H1 (cell line): ENCODE data around the gene SPEF1. TPM values are rescaled to one million over a fixed set of nuclear protein-coding genes. Genes with fewer than 3 reads are reported as not detected.

ENCODE experiments used
- CTCF ChIA-PET: fragments of 300-600 bp; sonication (Branson Sonifier 250); formaldehyde crosslinking; loops from one replicate; lab custom pipeline; 2021; ENCODE audit not compliant: partially characterized antibody; lab: Charles Lee
- POLR2A ChIA-PET: fragments of 300-600 bp; sonication (Branson Sonifier 250); formaldehyde crosslinking; loops from one replicate; lab custom pipeline; 2021; ENCODE audit warnings: inconsistent platforms; ENCODE audit not compliant: partially characterized antibody; lab: Charles Lee
- DNase-seq, 2 experiments: peaks; one replicate each; pipeline versions ENCODE4 v3.0.0 to v3.0.0-alpha.2; 2010 to 2022; ENCODE audit warnings: low spot score in 2 of 2, low read depth in 1 of 2, mixed read lengths in 1 of 2
- FAIRE-seq: peaks from 2 replicates; lab custom pipeline; 2011; peaks lifted over from hg19 to GRCh38; lab: Jason Lieb, UNC
- H2AFZ ChIP-seq: 2 replicates; pipeline ENCODE4 v1.8.1; 2012; ENCODE audit warnings: low read length, inconsistent platforms
- H2AK5ac ChIP-seq: 2 replicates; pipeline ENCODE4 v1.6.1; 2013; ENCODE audit warnings: low read depth, low read length
- H2BK120ac ChIP-seq: replicated peaks from 2 replicates; pipeline ENCODE3; 2013; ENCODE audit warnings: low read depth, low read length, inconsistent platforms
- H2BK12ac ChIP-seq: 2 replicates; pipeline ENCODE4 v1.6.1; 2013; ENCODE audit warnings: low read depth, low read length
- H2BK15ac ChIP-seq: 2 replicates; pipeline ENCODE4 v1.6.1; 2013; ENCODE audit warnings: low read length
- H2BK20ac ChIP-seq: 2 replicates; pipeline ENCODE4 v1.6.1; 2013; ENCODE audit warnings: low read length
- H2BK5ac ChIP-seq: 2 replicates; pipeline ENCODE4 v1.6.1; 2013; ENCODE audit warnings: low read depth, low read length
- H3K14ac ChIP-seq: 2 replicates; pipeline ENCODE4 v1.6.1; 2013; ENCODE audit warnings: inconsistent platforms; ENCODE audit not compliant: insufficient read length
- H3K18ac ChIP-seq: 2 replicates; pipeline ENCODE4 v1.6.1; 2013; ENCODE audit warnings: low read length; ENCODE audit errors: extremely low read depth
- H3K23ac ChIP-seq: 2 replicates; pipeline ENCODE4 v1.6.1; 2013; ENCODE audit warnings: inconsistent platforms; ENCODE audit not compliant: insufficient read length
- H3K23me2 ChIP-seq: 2 replicates; pipeline ENCODE4 v1.6.1; 2013; ENCODE audit warnings: low read depth, low read length
- H3K27ac ChIP-seq: 2 replicates; pipeline ENCODE4 v1.6.1; 2011; ENCODE audit warnings: low read depth, low read length, inconsistent platforms
- H3K27me3 ChIP-seq, 4 experiments: replicated peaks in 1 of 4; 1 replicate in 1 of 4; 2 replicates in 3 of 4; pipeline versions ENCODE4 v1.6.1 to v1.8.1; 2011 to 2013; ENCODE audit warnings: low read length in 3 of 4, mild to moderate bottlenecking in 3 of 4, inconsistent platforms in 2 of 4, mixed read lengths in 2 of 4, moderate library complexity in 1 of 4; ENCODE audit not compliant: control insufficient read depth in 3 of 4, insufficient read depth in 3 of 4; ENCODE audit errors: extremely low read depth in 1 of 4
- H3K36me3 ChIP-seq, 4 experiments: 2 replicates each; pipeline versions ENCODE4 v1.6.1 to v1.8.1; 2011 to 2013; ENCODE audit warnings: mild to moderate bottlenecking in 4 of 4, low read length in 3 of 4, moderate library complexity in 2 of 4, control low read depth in 1 of 4, inconsistent platforms in 1 of 4; ENCODE audit not compliant: insufficient read depth in 4 of 4, control insufficient read depth in 2 of 4
- H3K4ac ChIP-seq: replicated peaks from 2 replicates; pipeline ENCODE3; 2013; ENCODE audit warnings: low read length, low read depth, mixed read lengths, inconsistent platforms; ENCODE audit not compliant: insufficient read length
- H3K4me1 ChIP-seq, 4 experiments: replicated peaks in 1 of 4; 1 replicate in 1 of 4; 2 replicates in 3 of 4; pipeline versions ENCODE4 v1.6.1 to v1.8.1; 2011 to 2013; ENCODE audit warnings: low read length in 3 of 4, inconsistent platforms in 2 of 4, mixed read lengths in 1 of 4; ENCODE audit not compliant: insufficient read depth in 4 of 4, control insufficient read depth in 3 of 4
- H3K4me2 ChIP-seq, 2 experiments: 2 replicates each; pipeline versions ENCODE4 v1.6.1 to v1.8.1; 2011 to 2013; ENCODE audit warnings: low read depth in 2 of 2, low read length in 2 of 2, control low read depth in 1 of 2, inconsistent platforms in 1 of 2, mild to moderate bottlenecking in 1 of 2; ENCODE audit not compliant: insufficient read depth in 1 of 2
- H3K4me3 ChIP-seq, 4 experiments: fragments of 200-600, 300-600 bp in 1 of 4; sonication (generic), shearing (Covaris generic), sonication (Bioruptor Twin) in 1 of 4; 2 replicates each; pipeline versions ENCODE4 v1.5.1 to v1.8.1; 2011 to 2016; ENCODE audit warnings: low read length in 4 of 4, low read depth in 3 of 4, control low read depth in 2 of 4, inconsistent platforms in 2 of 4, mild to moderate bottlenecking in 2 of 4, mixed read lengths in 1 of 4, moderate library complexity in 1 of 4; ENCODE audit not compliant: insufficient read depth in 2 of 4; ENCODE audit errors: extremely low read depth in 1 of 4
- H3K56ac ChIP-seq: replicated peaks from 2 replicates; pipeline ENCODE3; 2013; ENCODE audit warnings: low read depth, mild to moderate bottlenecking, mixed read lengths, low read length, inconsistent platforms; ENCODE audit not compliant: insufficient read length
- H3K79me1 ChIP-seq: 2 replicates; pipeline ENCODE4 v1.6.1; 2013; ENCODE audit warnings: low read depth, low read length, control low read depth
- H3K79me2 ChIP-seq, 2 experiments: 2 replicates each; pipeline versions ENCODE4 v1.6.1 to v1.8.1; 2012 to 2013; ENCODE audit warnings: low read length in 2 of 2, mild to moderate bottlenecking in 2 of 2, inconsistent platforms in 1 of 2; ENCODE audit not compliant: insufficient read depth in 2 of 2, control insufficient read depth in 1 of 2
- H3K9ac ChIP-seq, 4 experiments: replicated peaks in 1 of 4; 1 replicate in 1 of 4; 2 replicates in 3 of 4; pipeline versions ENCODE4 v1.6.1 to v1.8.1; 2011 to 2013; ENCODE audit warnings: low read depth in 3 of 4, low read length in 3 of 4, control low read depth in 2 of 4, mild to moderate bottlenecking in 2 of 4, moderate library complexity in 2 of 4, inconsistent platforms in 1 of 4; ENCODE audit errors: extremely low read depth in 1 of 4
- H3K9me3 ChIP-seq, 2 experiments: 2 replicates each; pipeline versions ENCODE4 v1.6.1 to v1.8.1; 2012 to 2013; ENCODE audit warnings: mild to moderate bottlenecking in 2 of 2, moderate library complexity in 2 of 2, control low read depth in 1 of 2, inconsistent platforms in 1 of 2, low read depth in 1 of 2, low read length in 1 of 2, mixed read lengths in 1 of 2; ENCODE audit not compliant: insufficient read depth in 2 of 2
- H4K20me1 ChIP-seq, 2 experiments: replicated peaks in 1 of 2; 2 replicates each; pipeline versions ENCODE3 to v1.8.1; 2011 to 2013; ENCODE audit warnings: inconsistent platforms in 2 of 2, low read length in 2 of 2, mild to moderate bottlenecking in 1 of 2; ENCODE audit not compliant: insufficient read depth in 2 of 2, control insufficient read depth in 1 of 2
- H4K5ac ChIP-seq: 2 replicates; pipeline ENCODE4 v1.6.1; 2013; ENCODE audit warnings: low read length, low read depth, mixed read lengths, inconsistent platforms; ENCODE audit not compliant: insufficient read length
- H4K8ac ChIP-seq: 2 replicates; pipeline ENCODE4 v1.8.0; 2013; ENCODE audit warnings: mild to moderate bottlenecking, moderate library complexity, low read length, inconsistent platforms; ENCODE audit not compliant: insufficient read depth; ENCODE audit errors: extremely low read depth
- H4K91ac ChIP-seq: replicated peaks from 2 replicates; pipeline ENCODE3; 2013; ENCODE audit warnings: low read length, mixed read lengths, inconsistent platforms; ENCODE audit not compliant: insufficient read length
- CEBPB ChIP-seq: IDR thresholded peaks from 2 replicates; pipeline ENCODE4 v1.6.1; 2012; ENCODE audit warnings: low read depth, low read length
- CREB1 ChIP-seq: IDR thresholded peaks from 2 replicates; pipeline ENCODE4 v1.6.1; 2012; ENCODE audit warnings: inconsistent platforms
- EP300 ChIP-seq, 2 experiments: IDR thresholded peaks; 1 replicate in 1 of 2; 2 replicates in 1 of 2; pipeline ENCODE4 v1.6.1; 2011 to 2012; ENCODE audit warnings: low read depth in 2 of 2, low read length in 2 of 2, mild to moderate bottlenecking in 2 of 2, borderline replicate concordance in 1 of 2, inconsistent platforms in 1 of 2, moderate library complexity in 1 of 2
- HDAC6 ChIP-seq: IDR thresholded peaks from one replicate; pipeline ENCODE4 v1.7.1; 2012; ENCODE audit warnings: low read depth, mild to moderate bottlenecking, inconsistent platforms, low read length, moderate library complexity
- RAD21 ChIP-seq, 2 experiments: IDR thresholded peaks in 1 of 2; conservative IDR thresholded peaks in 1 of 2; 2 replicates each; pipeline ENCODE4 v1.6.1; 2011; ENCODE audit warnings: low read depth in 2 of 2, low read length in 2 of 2, improper control_type of control experiment in 1 of 2, inconsistent platforms in 1 of 2, mild to moderate bottlenecking in 1 of 2, moderate library complexity in 1 of 2
- RFX5 ChIP-seq: IDR thresholded peaks from 2 replicates; pipeline ENCODE4 v1.6.1; 2011; ENCODE audit warnings: low read depth, low read length, improper control_type of control experiment, borderline replicate concordance
- SP2 ChIP-seq: IDR thresholded peaks from 2 replicates; pipeline ENCODE4 v1.6.1; 2012; ENCODE audit warnings: mild to moderate bottlenecking, low read length, inconsistent platforms
- SUZ12 ChIP-seq: fragments of 200-600 bp; sonication (generic); IDR thresholded peaks from 2 replicates; pipeline ENCODE4 v1.6.1; 2012; ENCODE audit warnings: mild to moderate bottlenecking, inconsistent platforms, low read length, moderate library complexity, mixed read lengths
- TBP ChIP-seq: IDR thresholded peaks from 2 replicates; pipeline ENCODE4 v1.6.1; 2011; ENCODE audit warnings: low read depth, low read length, improper control_type of control experiment
- WGBS, 2 experiments: shearing (Covaris generic) in 1 of 2; methylation state at CpG; one replicate each; pipeline versions ENCODE4 v1.1.6 to v1.1.7; 2013 to 2015; ENCODE audit warnings: low lambda C conversion rate in 2 of 2, mixed read lengths in 2 of 2, inconsistent platforms in 1 of 2, low coverage in 1 of 2, missing lambda C conversion rate in 1 of 2; ENCODE audit not compliant: insufficient replicate concordance in 2 of 2, insufficient coverage in 1 of 2, insufficient read length in 1 of 2; ENCODE audit errors: extremely low coverage in 1 of 2, missing lambda C conversion rate in 1 of 2; 5-methylcytosine and 5-hydroxymethylcytosine counted together
- polyA plus RNA-seq, 7 experiments: library from polyadenylated mRNA; depleted of rRNA in 3 of 7; stranded (reverse) in 5 of 7; unstranded in 2 of 7; fragments of >200 nt in 5 of 7; fragments of 200-250 nt in 2 of 7; gene quantifications; 1 replicate in 5 of 7; 2 replicates in 1 of 7; 4 replicates in 1 of 7; pipeline versions ENCODE4 v1.2.1 to v1.2.3, GENCODE V29; 2011 to 2013; ENCODE audit warnings: missing spikeins in 2 of 7, mixed read lengths in 2 of 7
- total RNA-seq: library from RNA; stranded (reverse); fragmentation: NEBNext Ultra II Directional; extraction: Animal tissue kit (Norgen Biotek cat#: 25700); gene quantifications from 2 replicates; pipeline ENCODE4 v1.2.1, GENCODE V29; 2021
- TF ChIP-seq, protein P1 (sequence below): IDR thresholded peaks from 2 replicates; pipeline ENCODE4 v1.6.1; 2011; ENCODE audit warnings: low read length, improper control_type of control experiment

Gene SPEF1
- total and polyA plus RNA-seq, 2 of the 8 experiments (the other 6 are each of a cell fraction or from before 2014, with no cell fraction given) = 0.51 to 0.71 TPM

DNA sequence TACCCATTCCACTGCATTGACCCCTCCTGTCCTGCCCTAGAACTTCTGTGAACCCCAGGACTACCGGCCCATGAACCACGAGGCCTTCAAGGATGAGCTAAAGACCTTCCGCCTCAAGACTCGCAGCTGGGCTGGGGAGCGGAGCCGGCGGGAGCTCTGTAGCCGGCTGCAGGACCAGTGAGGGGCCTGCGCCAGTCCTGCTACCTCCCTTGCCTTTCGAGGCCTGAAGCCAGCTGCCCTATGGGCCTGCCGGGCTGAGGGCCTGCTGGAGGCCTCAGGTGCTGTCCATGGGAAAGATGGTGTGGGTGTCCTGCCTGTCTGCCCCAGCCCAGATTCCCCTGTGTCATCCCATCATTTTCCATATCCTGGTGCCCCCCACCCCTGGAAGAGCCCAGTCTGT is 23.5 kb upstream of the SPEF1 start:
- Histone ChIP-seq H3K23me2 (no peaks in the 10 kb centered on the region), H2BK12ac (no peak overlapping the region), H3K4ac (no peak overlapping the region), H4K5ac (no peak overlapping the region), H2AK5ac (no peak overlapping the region), H3K9ac (no peak overlapping the region), H3K9me3 (no peaks in the 10 kb centered on the region), H2BK15ac (no peak overlapping the region), H4K20me1 (peaks cover 3% of the 10 kb centered on the region in 2 experiments), H3K79me1 (no peaks in the 10 kb centered on the region; the same call in 1 of the 2 replicates), H2BK120ac (no peak overlapping the region), H3K4me2 (no peak overlapping the region), H3K4me1 (peaks cover 10 to 28% (median 20%) of the 10 kb centered on the region in 4 experiments), H3K27me3 (no peaks in the 10 kb centered on the region), H2BK5ac (no peak overlapping the region), H4K91ac (no peak overlapping the region), H4K8ac (no peak overlapping the region; the same call in 1 of the 2 replicates), H3K4me3 (no peak overlapping the region), H3K56ac (no peak overlapping the region), H3K23ac (no peak overlapping the region), H3K14ac (no peak overlapping the region), H2AFZ (no peak overlapping the region), H3K18ac (no peak overlapping the region), H3K36me3 (peaks cover 4 to 35% (median 30%) of the 10 kb centered on the region in 4 experiments), H3K27ac (no peak overlapping the region; the same call in 1 of the 2 replicates), H3K79me2 (no peaks in the 10 kb centered on the region), H2BK20ac (no peak overlapping the region)
- no peak for TF ChIP-seq EP300 (IDR thresholded peaks at IDR 0.05; ENCODE audit: borderline replicate concordance in 1 of 2, low read depth in 2 of 2, low read length in 2 of 2)
- no peak for TF ChIP-seq CREB1
- TF ChIP-seq RFX5 = no peak
- no peak for TF ChIP-seq CEBPB
- no peak for TF ChIP-seq HDAC6
- TF ChIP-seq SP2 = no peak
- no peak for TF ChIP-seq RAD21 (IDR thresholded peaks at IDR 0.05 in 1 of 2, conservative IDR thresholded peaks at IDR 0.05 in 1 of 2; ENCODE audit: low read depth in 2 of 2, low read length in 2 of 2)
- no peak for TF ChIP-seq SUZ12
- TF ChIP-seq TBP = no peak
- TF ChIP-seq, protein P1, sequence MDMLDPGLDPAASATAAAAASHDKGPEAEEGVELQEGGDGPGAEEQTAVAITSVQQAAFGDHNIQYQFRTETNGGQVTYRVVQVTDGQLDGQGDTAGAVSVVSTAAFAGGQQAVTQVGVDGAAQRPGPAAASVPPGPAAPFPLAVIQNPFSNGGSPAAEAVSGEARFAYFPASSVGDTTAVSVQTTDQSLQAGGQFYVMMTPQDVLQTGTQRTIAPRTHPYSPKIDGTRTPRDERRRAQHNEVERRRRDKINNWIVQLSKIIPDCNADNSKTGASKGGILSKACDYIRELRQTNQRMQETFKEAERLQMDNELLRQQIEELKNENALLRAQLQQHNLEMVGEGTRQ = no peak
- POLR2A ChIA-PET = interaction anchor here (0.7 to 2.1 kb wide), 3 partner anchors 14 to 61 kb away, joined by 3 to 9 read pairs (median 3); partner anchors contain the start of gene AP5S1
- CTCF ChIA-PET = interaction anchor here (0.5 to 1.3 kb wide), 3 partner anchors 10 to 267 kb away, joined by 3 read pairs; no protein-coding TSS in a partner anchor
- no peak for DNase-seq
- FAIRE-seq = no peak
- 92% methylated on average over 2 of the region's 11 CpGs; no CpG with 5 or more reads in 1 of the 2 experiments for WGBS, 2 experiments
